Fibroblast of pulmonary artery (primary cell): ENCODE results near the gene LRRC4C.

Experiments
- DNase-seq: peaks from one replicate; pipeline ENCODE4 v3.0.0-alpha.2; 2010; ENCODE audit warnings: low read depth
- H3K4me3 ChIP-seq: replicated peaks from 2 replicates; pipeline ENCODE4 v1.5.1; 2011; ENCODE audit warnings: low read depth, mild to moderate bottlenecking, control low read depth, low read length, moderate library complexity
- CTCF ChIP-seq: IDR thresholded peaks from 2 replicates; pipeline ENCODE4 v1.5.1; 2011; ENCODE audit warnings: mild to moderate bottlenecking, control low read depth, low read length, inconsistent platforms; ENCODE audit errors: missing control alignments

LRRC4C gene

DNA sequence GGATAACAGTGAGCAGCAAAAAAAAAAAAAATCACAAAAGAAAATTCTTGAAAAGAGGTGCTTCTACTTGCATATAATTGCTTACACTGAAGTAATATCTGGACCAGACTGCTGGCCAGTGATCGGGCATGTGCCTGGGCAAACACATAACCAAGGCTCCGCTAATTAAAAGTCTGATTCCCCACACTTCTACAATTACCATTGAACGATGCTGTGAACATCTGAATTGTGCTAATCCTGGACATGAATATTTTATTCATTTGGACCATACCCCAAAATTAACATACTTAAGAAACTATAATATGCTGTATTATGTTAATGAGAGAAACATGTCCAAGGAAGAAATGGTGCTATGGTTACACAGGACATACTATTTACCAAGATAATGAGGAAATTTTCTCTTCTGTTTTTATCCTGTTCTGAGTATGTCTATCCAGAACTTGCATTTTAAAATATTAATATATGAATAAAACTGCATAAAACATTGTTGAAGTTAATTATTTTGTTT lies 69.8 kb downstream of the LRRC4C start:
- no peak for DNase-seq
- no peak overlapping the region for H3K4me3 ChIP-seq
- TF ChIP-seq CTCF = no peak

GRCh38 chr11:41384329-41384728 lies 75.1 kb downstream of the LRRC4C start:
- no peak overlapping the region for H3K4me3 ChIP-seq
- no peak for DNase-seq
- no peak for TF ChIP-seq CTCF

GRCh38 chr11:41383768-41384167 lies 75.7 kb downstream of the LRRC4C start:
- H3K4me3 ChIP-seq = no peak overlapping the region
- no peak for TF ChIP-seq CTCF

GRCh38 chr11:41382927-41383326 lies 76.5 kb downstream of the LRRC4C start:
- TF ChIP-seq CTCF = no peak
- no peak overlapping the region for H3K4me3 ChIP-seq
- DNase-seq = peak; percentile 7

More at GRCh38 chr11:41383768-41384167, 75.7 kb downstream of the LRRC4C start:
- DNase-seq = no peak

- no peak for DNase-seq
- TF ChIP-seq CTCF = no peak
- H3K4me3 ChIP-seq = no peak overlapping the region
Observed at GRCh38 chr11:41379084-41379483, 80.4 kb downstream of the LRRC4C start.

DNA sequence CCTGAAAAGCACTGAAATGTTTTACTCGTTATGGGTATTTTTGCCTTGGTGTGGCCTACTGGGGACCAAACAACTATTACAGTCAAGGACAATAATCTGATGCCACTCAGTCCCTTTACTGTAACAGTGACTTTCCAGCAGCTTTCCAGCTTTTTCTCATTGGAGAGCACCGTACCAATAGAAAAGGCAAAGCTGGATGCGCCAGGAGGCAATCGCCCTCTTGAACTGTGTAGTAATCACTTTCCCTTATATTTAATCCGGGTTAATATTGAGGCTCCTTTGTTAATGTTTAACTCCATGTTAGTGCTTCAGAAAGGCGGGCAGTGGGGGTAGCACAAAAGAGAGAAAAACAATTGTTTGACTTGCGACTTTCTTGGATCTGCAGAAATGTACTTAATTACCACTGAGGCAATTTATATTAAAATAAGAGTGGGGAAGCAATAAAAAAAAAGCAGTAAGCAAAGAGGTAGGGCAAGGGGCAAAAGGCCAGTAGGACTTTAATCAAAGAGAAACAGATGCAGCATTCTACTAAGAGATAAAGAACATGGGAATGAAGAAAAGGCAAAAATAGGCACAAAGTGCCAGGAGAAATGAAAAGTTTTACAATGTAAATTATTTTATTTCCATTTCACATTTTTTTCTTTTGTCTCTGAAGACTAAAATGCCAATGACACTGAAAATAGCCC lies 81.6 kb downstream of the LRRC4C start:
- no peak overlapping the region for H3K4me3 ChIP-seq
- TF ChIP-seq CTCF = no peak
- no peak for DNase-seq

GRCh38 chr11:41351825-41352224 lies 107.6 kb downstream of the LRRC4C start:
- no peak for DNase-seq
- no peak for TF ChIP-seq CTCF
- H3K4me3 ChIP-seq = no peak overlapping the region
